T follicular helper cell (primary cell): ENCODE data around the gene ADAMTS14.

Source experiments
- DNase-seq: peaks from one replicate; pipeline ENCODE4 v3.0.0-alpha.2; 2020; ENCODE audit warnings: low read depth

The ADAMTS14 gene

DNA sequence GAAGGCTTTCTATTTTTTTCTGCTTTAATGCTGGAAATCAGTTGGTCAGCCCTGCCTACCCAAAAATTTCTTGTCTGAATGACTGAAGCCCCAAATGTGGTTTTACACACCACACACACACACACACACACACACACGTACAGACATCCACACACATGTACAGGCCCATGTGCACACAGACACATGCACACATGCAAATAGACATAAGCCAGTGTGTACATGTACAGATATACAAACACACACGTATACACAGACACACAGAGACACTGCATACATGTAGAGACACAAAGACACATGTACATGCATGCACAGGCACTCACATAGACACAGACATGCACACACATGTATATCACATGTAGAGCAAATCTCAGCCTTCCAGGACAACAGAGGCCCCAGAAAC, 58.6 kb downstream of the ADAMTS14 start:
- no peak for DNase-seq

DNA sequence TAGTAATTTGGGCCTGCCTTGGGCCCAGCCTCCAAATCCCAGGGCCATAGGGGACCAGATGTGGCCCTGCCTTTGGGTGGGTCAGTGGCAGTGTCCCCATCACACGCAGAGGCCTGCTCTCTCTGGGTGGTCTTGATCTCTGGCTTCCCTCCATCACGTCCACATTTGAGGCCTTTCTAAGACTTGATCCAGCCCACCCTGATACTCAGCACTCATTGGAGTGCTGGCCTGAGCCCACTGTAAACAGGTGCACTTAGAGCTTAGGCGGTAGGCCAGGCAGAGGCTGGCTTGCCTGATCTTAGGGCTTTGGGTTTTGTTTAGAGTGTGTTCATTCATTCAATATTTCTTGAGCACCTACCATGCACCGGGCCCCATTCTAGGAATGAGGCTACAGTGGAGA, 60.3 kb downstream of the ADAMTS14 start:
- DNase-seq: no peak

DNA sequence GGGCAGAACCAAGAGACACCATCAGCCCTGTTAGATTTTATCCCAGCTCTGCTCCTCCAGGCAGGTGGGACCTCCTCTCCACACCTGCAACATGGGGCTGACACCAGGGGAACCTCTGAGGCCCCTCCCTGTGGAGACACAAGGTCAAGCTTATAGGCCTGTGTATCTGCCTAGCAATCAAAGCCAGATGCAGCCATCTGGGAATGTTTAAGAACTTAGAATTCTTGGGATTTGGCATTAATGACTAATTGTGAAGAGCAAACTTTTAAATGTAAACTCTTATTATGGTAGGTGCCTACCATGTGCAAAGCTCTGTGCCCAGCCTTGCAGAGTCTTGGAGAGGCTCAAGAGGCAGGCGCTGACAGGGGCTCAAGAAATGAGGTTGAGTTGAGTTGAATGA, 60.7 kb downstream of the ADAMTS14 start:
- DNase-seq: no peak

DNA sequence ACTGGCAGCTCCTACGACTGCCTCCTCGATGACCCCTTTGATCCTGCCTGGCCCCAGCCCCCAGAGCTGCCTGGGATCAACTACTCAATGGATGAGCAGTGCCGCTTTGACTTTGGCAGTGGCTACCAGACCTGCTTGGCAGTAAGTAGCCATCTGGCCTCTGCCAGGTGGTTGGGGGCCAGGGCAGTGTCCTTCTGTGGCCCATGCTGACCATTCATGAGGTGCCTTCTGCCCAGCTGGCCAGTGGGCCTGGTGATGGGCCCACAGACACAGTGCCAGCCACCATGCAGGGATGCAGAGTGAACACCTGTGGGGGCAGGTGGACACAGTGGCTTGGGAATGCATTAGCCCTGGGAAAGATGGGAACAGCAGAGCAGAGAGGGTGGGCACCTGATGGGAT, 62.9 kb downstream of the ADAMTS14 start:
- no peak for DNase-seq

DNA sequence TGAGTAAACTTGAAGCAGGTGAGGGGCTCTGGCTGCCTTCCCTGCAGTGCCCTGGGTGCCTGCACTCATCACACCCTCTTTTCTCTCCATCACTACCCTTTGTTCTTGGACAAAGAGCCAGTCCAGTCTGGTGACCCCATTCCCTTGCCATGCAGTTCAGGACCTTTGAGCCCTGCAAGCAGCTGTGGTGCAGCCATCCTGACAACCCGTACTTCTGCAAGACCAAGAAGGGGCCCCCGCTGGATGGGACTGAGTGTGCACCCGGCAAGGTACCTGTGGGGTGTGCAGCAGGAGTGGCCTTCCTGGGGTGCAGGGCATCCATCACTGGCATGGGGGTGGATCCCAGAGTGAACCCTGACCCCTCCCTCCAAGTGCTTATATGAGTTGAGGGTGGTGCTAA, 64.2 kb downstream of the ADAMTS14 start:
- no peak for DNase-seq

DNA sequence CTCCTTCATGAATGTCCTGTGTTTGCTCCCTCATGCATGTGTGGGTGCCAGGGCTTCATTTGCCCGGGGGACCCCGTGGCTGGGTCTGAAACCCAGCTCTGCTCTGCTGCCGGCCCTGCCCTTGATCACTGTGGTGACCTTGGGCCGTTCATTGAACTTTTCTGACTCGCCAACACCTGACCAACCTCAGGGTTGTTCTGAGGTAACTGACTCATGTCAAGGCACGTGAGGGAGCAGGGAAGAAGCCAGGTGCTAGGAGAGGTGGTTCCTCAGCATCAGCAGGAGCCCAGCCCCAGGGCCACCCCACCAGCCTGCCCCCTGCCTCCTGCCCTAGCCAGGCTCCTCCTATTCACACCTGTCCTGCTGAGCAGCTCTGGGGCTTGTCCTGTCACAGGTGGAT, 64.9 kb downstream of the ADAMTS14 start:
- no peak for DNase-seq

DNA sequence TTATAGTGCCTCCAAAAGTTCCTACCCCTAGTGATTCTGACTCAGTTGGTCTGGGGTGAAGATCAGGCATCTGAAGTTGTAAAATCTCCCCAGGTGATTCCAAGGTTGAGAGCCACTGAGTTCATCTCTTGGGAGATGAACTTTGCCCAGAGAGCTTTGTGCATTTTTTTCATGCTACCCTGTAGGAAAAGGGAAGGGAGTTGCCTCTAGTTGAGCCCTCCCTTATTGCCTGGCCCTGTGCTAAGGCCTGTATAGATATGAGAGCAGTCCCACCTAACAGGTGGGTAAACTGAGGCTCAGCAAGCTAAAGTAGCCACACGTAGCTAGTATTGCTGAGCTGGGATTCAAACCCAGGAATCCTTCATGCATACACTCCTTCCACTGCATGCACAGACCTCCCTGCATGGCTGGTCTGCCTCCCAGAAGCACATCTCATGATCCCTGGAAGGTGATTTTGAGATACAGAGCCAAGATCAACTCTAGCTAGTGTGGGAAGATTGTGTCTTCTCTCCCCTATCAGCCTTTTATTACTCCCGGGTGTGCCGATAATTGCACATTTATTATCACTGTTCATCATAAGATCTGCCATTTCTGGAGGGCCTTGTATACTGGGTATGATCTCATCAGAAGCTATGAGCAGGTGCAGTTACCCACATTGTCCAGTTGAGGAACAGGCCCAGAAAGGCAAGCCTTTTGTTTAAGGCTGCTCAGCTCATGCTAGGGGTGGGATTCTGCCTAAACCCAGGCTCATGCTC, 65.9 kb downstream of the ADAMTS14 start:
- DNase-seq: no peak

DNA sequence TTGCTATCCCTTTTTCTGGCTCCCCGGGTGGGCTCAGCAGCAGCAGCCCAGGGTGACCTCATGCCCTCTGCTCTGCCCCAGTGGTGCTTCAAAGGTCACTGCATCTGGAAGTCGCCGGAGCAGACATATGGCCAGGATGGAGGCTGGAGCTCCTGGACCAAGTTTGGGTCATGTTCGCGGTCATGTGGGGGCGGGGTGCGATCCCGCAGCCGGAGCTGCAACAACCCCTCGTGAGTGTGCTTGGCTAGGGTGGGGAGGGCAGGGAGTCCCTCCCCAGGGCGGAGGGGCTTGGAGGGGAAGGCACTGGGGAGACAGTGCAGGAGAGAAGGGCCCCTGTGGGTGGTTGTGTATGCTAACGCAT, 66.4 kb downstream of the ADAMTS14 start:
- no peak for DNase-seq

DNA sequence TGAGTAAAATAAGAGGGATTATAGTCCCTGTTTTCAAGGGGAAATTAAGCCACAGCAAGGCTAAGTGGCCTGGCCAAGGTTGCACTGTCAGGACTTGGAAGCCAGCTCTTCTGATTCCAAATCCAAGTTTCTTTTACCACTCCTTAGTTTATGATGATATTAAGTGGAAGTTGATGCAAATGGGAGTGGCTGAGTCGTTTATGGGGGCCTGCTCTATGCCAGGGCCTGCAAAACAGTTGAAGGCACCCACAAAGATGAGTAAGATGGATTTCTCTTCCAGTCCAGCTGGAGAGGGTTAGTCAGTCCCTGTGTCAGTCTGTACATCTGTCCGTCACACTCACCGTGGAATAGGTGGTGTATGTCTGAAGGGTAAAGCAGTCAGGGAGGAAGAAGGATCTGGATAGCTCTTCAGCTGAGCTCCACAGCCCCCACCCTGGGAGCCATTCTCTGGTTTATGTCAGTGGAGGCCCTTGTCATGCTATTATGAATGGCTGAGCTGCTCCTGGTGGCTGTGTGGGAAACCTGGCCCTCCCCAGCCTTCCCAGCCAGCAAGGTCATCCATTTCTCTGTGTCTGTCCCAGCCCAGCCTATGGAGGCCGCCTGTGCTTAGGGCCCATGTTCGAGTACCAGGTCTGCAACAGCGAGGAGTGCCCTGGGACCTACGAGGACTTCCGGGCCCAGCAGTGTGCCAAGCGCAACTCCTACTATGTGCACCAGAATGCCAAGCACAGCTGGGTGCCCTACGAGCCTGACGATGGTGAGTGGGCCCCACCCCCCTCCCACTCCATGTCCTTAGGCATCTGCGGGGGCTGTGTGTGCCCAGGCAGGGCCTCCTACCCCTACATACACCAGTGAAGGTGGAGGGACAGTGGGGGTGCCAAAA, 68.3 kb downstream of the ADAMTS14 start:
- DNase-seq: no peak

DNA sequence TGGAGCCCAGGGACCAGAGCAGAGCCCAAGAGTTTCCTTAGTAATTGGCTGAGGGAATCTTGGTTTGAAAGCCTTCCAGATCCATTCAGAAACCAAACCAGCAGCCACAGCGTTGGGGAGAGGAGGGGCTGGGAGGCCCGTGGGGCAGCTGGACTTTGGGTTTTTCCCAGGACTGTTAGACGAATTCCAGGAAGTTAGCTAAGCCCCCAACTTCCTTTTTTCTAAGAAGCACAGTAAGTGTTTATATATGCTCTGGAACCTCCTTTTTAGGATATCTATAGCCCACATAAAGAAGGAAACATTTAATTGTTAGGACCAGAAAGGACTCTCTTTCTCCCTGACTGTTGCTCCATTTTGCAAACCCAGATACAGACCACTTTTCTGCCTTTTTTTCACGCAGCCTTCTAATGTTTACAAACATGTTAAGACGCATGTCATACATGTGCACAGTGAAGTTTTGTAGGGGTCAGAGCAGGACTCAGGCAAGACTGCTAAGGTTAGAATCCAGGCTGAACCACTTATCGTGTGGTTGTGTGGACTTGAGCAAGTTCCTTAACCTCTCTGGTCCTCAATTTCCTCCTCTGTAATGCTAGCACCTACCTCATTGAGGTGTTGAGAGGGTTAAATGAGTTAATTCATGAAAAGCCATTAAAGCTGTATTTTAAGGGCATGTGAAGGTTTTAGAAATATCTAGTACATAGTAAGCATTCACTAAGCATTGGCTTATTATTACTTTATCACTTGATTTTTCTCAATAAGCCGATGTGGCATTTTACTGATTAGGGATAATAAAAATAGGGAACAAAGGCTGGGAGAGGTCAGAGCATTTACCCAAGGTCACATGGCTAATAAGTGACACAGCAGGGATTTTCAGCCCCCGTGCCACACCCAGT, 70.5 kb downstream of the ADAMTS14 start:
- no peak for DNase-seq

DNA sequence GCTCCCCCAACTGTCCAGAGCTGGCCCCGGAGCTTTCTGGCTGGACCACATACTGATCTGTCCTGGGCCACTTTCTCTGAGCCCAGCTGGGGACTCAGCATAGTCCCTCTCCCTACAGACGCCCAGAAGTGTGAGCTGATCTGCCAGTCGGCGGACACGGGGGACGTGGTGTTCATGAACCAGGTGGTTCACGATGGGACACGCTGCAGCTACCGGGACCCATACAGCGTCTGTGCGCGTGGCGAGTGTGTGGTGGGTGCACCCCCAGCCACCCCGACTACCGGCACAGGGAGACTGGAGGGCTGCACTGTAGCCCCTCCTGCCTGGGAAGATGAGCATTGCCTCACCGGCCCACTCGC, 71.1 kb downstream of the ADAMTS14 start:
- DNase-seq: no peak

DNA sequence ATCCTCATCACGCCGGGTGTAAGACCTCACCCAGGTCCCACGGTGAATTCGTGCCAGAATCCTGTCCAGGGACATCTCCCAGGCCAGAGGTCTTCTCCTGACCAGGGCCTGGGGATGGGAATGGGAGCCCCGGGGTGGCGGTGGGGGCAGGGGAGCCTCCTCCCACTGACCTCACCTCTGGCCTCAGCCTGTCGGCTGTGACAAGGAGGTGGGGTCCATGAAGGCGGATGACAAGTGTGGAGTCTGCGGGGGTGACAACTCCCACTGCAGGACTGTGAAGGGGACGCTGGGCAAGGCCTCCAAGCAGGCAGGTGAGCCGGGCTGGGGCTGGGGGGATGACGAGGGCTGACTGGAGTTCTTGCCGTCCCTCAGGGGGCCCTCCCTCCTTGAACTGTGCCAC, 71.6 kb downstream of the ADAMTS14 start:
- no peak for DNase-seq

DNA sequence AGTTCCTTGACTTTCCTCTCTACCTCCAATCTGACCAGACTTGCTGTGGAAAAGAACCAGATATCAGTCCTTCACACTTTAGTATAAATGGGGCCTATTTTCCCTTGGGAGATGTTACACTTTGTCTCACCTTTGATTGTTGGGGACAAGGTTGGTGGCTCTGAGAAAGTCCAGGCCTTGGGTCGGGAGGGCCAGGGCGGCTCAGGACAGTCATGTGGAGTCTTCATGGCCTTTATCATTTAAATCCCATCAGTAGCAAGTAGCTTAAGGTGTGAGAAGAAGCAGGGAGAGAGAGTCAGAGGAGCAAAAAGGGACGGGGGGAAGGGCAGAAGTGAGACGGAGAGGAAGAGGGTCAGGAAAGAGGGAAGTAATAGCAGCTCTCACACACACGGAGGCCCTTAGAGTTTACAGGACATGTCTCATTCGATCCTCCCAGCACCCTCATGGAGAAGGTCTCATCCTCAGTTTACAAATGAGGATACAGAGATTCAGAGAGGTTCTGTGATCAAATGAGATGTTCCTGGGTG, 72.4 kb downstream of the ADAMTS14 start:
- no peak for DNase-seq

DNA sequence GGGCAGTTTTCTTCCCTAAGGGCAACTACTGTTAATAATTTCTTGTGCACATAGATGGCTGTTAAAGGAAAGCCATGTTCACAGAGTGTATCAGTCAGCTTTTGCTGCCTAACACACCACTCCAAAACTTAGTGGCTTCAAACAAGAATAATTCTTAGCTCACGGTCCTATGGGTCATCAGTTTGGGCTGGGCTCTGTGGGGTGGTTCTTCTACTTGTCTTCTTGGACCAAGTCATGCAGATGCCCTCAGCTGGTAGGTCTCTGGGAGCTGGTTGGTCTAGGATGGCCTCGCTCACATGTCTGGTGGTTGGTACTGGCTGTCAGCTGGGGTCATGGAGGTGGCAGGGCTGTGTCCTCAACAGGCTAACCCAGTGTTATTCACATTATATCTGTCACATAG, 73.2 kb downstream of the ADAMTS14 start:
- no peak for DNase-seq

DNA sequence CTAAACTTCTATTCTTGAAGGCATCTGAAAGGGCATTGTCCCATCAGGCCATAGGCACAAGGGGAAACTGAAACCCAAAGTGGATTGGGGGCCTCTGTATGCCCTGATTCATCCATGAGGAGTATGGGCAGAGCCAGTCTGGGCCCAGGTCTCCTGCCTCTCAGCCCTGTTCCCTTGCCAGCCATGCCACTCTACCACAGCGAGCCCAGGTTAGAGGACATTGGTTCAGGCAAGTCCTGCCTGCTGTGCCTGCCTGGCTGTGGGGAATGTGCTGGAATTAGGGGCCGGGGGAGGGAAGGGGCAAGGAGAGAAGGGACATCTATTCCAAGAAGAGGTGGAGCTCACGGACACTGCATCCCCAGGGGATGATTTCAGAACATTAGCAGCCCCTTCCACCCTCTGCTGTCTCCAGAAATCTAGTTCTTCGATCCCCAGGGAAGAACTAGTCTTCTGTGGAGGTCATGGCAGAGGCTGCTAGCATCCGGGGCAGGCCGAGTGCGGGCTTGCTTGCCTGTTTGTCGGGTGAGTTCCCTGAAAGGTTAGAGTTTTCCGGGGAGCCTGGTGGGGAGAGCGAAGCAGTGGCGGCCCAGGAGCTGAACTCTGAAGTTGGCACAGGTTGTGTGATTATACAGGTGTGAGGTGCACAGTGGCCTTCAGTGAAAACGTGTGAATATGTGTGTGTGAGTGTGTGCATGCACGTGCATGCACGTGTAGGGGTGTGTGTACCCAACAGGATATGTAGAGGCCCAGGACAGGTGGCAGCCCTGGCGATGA, 75.1 kb downstream of the ADAMTS14 start:
- no peak for DNase-seq

DNA sequence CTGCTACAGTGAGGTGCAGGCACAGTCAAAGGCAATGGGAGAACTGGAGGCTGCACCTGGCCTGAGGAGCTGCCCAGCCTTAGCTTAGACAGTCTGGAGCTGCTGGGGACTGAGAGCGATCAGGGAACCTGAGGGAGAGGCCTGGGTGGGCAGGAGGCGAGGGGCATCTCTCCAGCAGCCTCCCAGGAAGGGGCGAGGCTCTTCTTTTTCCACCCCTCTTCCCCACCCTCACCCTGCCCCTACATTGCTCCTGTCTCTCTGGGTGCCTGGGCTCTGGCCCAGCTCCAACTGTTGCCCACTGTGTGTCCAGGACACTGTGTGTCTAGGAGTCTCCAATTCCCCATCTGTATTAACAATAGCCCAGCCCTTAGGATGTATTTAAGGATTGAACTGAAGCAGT, 76.0 kb downstream of the ADAMTS14 start:
- DNase-seq: no peak

DNA sequence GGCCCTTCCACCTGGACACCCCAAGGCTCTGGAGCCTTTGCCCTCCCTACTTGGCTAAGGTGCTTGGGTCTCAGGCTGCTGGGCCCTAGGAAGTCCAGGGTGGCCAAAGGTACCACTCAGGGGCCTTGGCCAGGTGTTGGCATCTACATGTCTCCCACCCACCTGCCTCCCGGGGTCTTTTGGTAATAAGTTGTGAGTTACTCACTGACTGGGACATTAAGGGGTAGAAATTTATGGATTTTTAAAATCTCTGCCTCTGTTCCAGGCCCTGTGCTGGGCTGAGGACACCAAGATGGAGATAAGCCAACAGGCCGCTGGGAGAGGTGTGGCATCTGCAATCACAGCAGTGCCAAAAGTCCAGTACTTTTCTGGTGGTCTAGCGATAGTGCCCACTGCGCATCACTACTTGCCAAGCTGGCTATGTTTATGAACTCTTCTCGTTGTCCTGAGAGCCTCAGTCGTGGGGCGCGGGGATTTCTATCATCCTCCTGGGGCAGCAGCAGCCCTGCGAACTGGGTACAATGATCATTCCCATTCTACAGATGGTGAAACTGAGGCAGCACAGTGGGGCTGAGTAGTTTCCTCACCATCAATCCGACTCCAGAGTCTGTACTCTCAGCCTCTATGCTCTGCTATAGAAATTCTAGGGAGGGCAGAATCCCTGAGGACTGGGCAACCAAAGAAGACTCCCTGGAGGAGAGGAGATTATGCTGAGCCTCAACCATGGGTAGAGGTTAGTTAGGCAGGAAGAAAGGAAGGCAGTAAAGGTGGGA, 76.7 kb downstream of the ADAMTS14 start:
- no peak for DNase-seq

DNA sequence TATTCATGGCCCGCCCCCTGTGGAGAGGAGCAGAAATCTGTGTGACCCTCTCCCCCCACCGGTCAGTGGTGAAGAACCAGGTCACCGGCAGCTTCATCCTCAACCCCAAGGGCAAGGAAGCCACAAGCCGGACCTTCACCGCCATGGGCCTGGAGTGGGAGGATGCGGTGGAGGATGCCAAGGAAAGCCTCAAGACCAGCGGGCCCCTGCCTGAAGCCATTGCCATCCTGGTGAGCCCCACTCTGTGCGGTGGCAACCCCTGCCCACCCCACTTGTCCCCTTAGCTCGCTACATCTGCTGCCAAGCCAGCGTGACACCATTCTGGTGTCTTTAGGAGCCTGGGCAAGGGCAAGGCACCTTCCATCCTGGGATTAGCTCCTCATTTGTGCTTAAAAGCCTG, 77.5 kb downstream of the ADAMTS14 start:
- DNase-seq: no peak

DNA sequence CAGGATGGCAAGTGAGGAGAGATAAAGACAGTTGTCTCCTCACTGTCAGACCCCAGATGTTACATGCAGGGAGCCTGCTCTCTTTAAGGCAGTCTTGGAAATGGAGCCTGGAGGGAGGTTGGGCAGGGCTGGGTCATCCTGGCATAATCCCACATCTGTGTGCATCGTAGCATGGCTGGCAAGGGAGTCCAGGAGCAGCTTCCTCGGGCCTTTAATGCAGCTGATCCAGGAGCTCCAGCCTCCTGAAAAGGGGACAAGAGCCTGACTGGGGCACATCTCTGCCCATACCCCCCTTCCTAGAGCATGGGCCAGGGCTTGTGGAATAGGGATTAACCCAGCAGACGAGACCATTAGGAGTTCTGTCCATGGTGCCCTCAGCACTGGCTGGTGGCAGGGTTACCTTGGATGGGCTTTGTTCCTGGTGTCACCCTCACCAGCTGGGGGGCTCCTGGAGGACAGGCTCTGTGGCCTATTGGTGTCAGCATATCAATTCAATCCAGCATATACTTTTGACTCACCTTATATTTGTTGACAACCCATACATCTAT, 77.9 kb downstream of the ADAMTS14 start:
- no peak for DNase-seq

DNA sequence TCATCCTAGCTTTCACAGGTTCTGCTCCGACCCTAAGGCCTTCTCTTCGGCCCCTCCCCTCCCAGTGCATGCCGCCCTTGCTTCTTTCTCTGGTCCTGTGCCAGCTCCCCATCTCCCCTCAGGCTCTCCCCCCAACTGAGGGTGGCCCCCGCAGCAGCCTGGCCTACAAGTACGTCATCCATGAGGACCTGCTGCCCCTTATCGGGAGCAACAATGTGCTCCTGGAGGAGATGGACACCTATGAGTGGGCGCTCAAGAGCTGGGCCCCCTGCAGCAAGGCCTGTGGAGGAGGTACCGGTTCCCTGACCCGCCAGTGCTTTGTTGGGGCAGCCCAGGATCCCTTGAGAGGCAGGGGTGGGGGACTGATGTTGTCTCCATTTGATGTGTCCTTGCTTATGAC, 79.0 kb downstream of the ADAMTS14 start:
- no peak for DNase-seq
